H9 (cell line): ENCODE measurements around the gene WDR53. TPM values are rescaled to one million over a fixed set of nuclear protein-coding genes. Genes with fewer than 3 reads are reported as not detected.

Experiments used
- DNase-seq: peaks from one replicate; pipeline ENCODE4 v3.0.0-alpha.2; 2017
- H2AFZ ChIP-seq: one replicate; pipeline ENCODE4 v1.6.1; 2013; ENCODE audit warnings: mild to moderate bottlenecking, low read length, control low read depth, moderate library complexity
- H2AK5ac ChIP-seq: 2 replicates; pipeline ENCODE4 v1.6.1; 2013; ENCODE audit warnings: low read length, control low read depth, mixed read lengths; ENCODE audit not compliant: insufficient read length
- H2BK120ac ChIP-seq: one replicate; pipeline ENCODE4 v1.6.1; 2013; ENCODE audit warnings: low read depth, mild to moderate bottlenecking, low read length, control low read depth, inconsistent platforms; ENCODE audit not compliant: poor library complexity, severe bottlenecking
- H2BK12ac ChIP-seq: 2 replicates; pipeline ENCODE4 v1.6.1; 2013; ENCODE audit warnings: low read length, control low read depth, mixed read lengths, low read depth; ENCODE audit not compliant: insufficient read length
- H2BK15ac ChIP-seq: 2 replicates; pipeline ENCODE4 v1.6.1; 2013; ENCODE audit warnings: low read depth, low read length, control low read depth
- H2BK20ac ChIP-seq: one replicate; pipeline ENCODE4 v1.6.1; 2013; ENCODE audit warnings: low read depth, mild to moderate bottlenecking, low read length, control low read depth, inconsistent platforms; ENCODE audit not compliant: poor library complexity, severe bottlenecking
- H2BK5ac ChIP-seq: 2 replicates; pipeline ENCODE4 v1.6.1; 2013; ENCODE audit warnings: low read length, control low read depth, mixed read lengths; ENCODE audit not compliant: insufficient read length
- H3K14ac ChIP-seq: 2 replicates; pipeline ENCODE4 v1.6.1; 2013; ENCODE audit warnings: low read length, control low read depth; ENCODE audit not compliant: insufficient read depth
- H3K18ac ChIP-seq: 2 replicates; pipeline ENCODE4 v1.6.1; 2013; ENCODE audit warnings: low read depth, mild to moderate bottlenecking, mixed read lengths, low read length, control low read depth; ENCODE audit not compliant: insufficient read length
- H3K23ac ChIP-seq: 2 replicates; pipeline ENCODE4 v1.6.1; 2013; ENCODE audit warnings: low read length, control low read depth, mixed read lengths, low read depth; ENCODE audit not compliant: insufficient read length
- H3K23me2 ChIP-seq: 2 replicates; pipeline ENCODE4 v1.6.1; 2013; ENCODE audit warnings: low read depth, mild to moderate bottlenecking, mixed read lengths, low read length, control low read depth; ENCODE audit not compliant: insufficient read length, poor library complexity, severe bottlenecking
- H3K27ac ChIP-seq: 2 replicates; pipeline ENCODE4 v1.5.1; 2013; ENCODE audit warnings: low read length, control low read depth, mixed read lengths, low read depth; ENCODE audit not compliant: insufficient read length
- H3K27me3 ChIP-seq: 2 replicates; pipeline ENCODE4 v1.6.1; 2013; ENCODE audit warnings: low read length, control low read depth, inconsistent platforms; ENCODE audit not compliant: insufficient read depth
- H3K4ac ChIP-seq: 2 replicates; pipeline ENCODE4 v1.6.1; 2013; ENCODE audit warnings: low read depth, mild to moderate bottlenecking, control low read depth, inconsistent platforms, low read length, moderate library complexity
- H3K4me1 ChIP-seq: 2 replicates; pipeline ENCODE4 v1.6.1; 2013; ENCODE audit warnings: low read length, control low read depth, inconsistent platforms; ENCODE audit not compliant: insufficient read depth
- H3K4me2 ChIP-seq: 2 replicates; pipeline ENCODE4 v1.6.1; 2013; ENCODE audit warnings: low read length, control low read depth, mixed read lengths; ENCODE audit not compliant: insufficient read length, insufficient read depth
- H3K56ac ChIP-seq: 2 replicates; pipeline ENCODE4 v1.6.1; 2013; ENCODE audit warnings: low read depth, mild to moderate bottlenecking, mixed read lengths, low read length, control low read depth; ENCODE audit not compliant: insufficient read length
- H3K79me1 ChIP-seq: 2 replicates; pipeline ENCODE4 v1.6.1; 2013; ENCODE audit warnings: low read depth, mild to moderate bottlenecking, moderate library complexity, low read length, control low read depth, inconsistent platforms; ENCODE audit not compliant: insufficient read depth, poor library complexity, severe bottlenecking
- H3K79me2 ChIP-seq: 2 replicates; pipeline ENCODE4 v1.6.1; 2013; ENCODE audit warnings: low read length, control low read depth, inconsistent platforms; ENCODE audit not compliant: insufficient read depth
- H3K9ac ChIP-seq: 2 replicates; pipeline ENCODE4 v1.6.1; 2013; ENCODE audit warnings: low read length, control low read depth, mixed read lengths; ENCODE audit not compliant: insufficient read length; ENCODE audit errors: extremely low read depth
- H3K9me3 ChIP-seq: one replicate; pipeline ENCODE4 v1.6.1; 2013; ENCODE audit warnings: low read depth, low read length, inconsistent platforms; ENCODE audit not compliant: control insufficient read depth
- H3T11ph ChIP-seq: one replicate; pipeline ENCODE4 v1.6.1; 2013; ENCODE audit warnings: mild to moderate bottlenecking, low read length, control low read depth, inconsistent platforms
- H4K20me1 ChIP-seq: one replicate; pipeline ENCODE4 v1.6.1; 2013; ENCODE audit not compliant: control insufficient read depth, insufficient read length, insufficient read depth
- H4K5ac ChIP-seq: 2 replicates; pipeline ENCODE4 v1.6.1; 2013; ENCODE audit warnings: low read depth, mild to moderate bottlenecking, mixed read lengths, low read length, control low read depth; ENCODE audit not compliant: insufficient read length
- H4K8ac ChIP-seq: replicated peaks from 2 replicates; pipeline ENCODE4 v1.6.1; 2013; ENCODE audit warnings: low read length, control low read depth, mixed read lengths, low read depth; ENCODE audit not compliant: insufficient read length
- H4K91ac ChIP-seq: 2 replicates; pipeline ENCODE4 v1.6.1; 2013; ENCODE audit warnings: low read depth, mild to moderate bottlenecking, moderate library complexity, mixed read lengths, low read length, control low read depth; ENCODE audit not compliant: insufficient read length
- H3K27ac Mint-ChIP-seq, 3 experiments: 2 replicates in 2 of 3; 3 replicates in 1 of 3; pipeline ENCODE4 v1.8.0; 2020 to 2021; ENCODE audit warnings: mixed read lengths in 3 of 3, mild to moderate bottlenecking in 1 of 3, moderate library complexity in 1 of 3
- H3K27me3 Mint-ChIP-seq: 2 replicates; pipeline ENCODE4 v1.8.0; 2021; ENCODE audit warnings: low read depth, mild to moderate bottlenecking, moderate library complexity, mixed read lengths
- H3K36me3 Mint-ChIP-seq, 3 experiments: 2 replicates in 2 of 3; 3 replicates in 1 of 3; pipeline ENCODE4 v1.8.0; 2020 to 2021; ENCODE audit warnings: low read depth in 3 of 3, mixed read lengths in 3 of 3; ENCODE audit not compliant: insufficient read depth in 1 of 3
- H3K4me1 Mint-ChIP-seq, 2 experiments: 2 replicates each; pipeline ENCODE4 v1.8.0; 2020; ENCODE audit warnings: mixed read lengths in 2 of 2
- H3K4me3 Mint-ChIP-seq, 2 experiments: 2 replicates in 1 of 2; 3 replicates in 1 of 2; pipeline ENCODE4 v1.8.0; 2020 to 2021; ENCODE audit warnings: mild to moderate bottlenecking in 2 of 2, mixed read lengths in 2 of 2, moderate library complexity in 1 of 2
- H3K9me3 Mint-ChIP-seq, 2 experiments: 2 replicates in 1 of 2; 3 replicates in 1 of 2; pipeline ENCODE4 v1.8.0; 2020; ENCODE audit warnings: mild to moderate bottlenecking in 2 of 2, mixed read lengths in 2 of 2, moderate library complexity in 1 of 2
- CTCF ChIP-seq: fragments of 200-600 bp; sonication (generic); conservative IDR thresholded peaks from 3 replicates; pipeline ENCODE4 v1.8.0; 2021; ENCODE audit warnings: antibody characterized with exemption, mild to moderate bottlenecking
- WGBS: extraction: QIAGEN DNeasy Blood & Tissue Kit; methylation state at CpG from one replicate; pipeline ENCODE4 v1.1.7; 2013; ENCODE audit warnings: missing lambda C conversion rate, low lambda C conversion rate, mixed read lengths; ENCODE audit not compliant: insufficient read length; ENCODE audit errors: extremely low coverage; 5-methylcytosine and 5-hydroxymethylcytosine counted together
- total RNA-seq: library from RNA; stranded (reverse); gene quantifications from 2 replicates; pipeline ENCODE4 v1.2.1, GENCODE V29; 2021

The WDR53 gene
- total RNA-seq, 1 experiment from 2014 or later, result 21.2 TPM

- H3K4me1 Mint-ChIP-seq, result peaks cover 17 to 18% of the 10 kb centered on the region in 2 experiments
- TF ChIP-seq CTCF, result peak; percentile 92
- Histone ChIP-seq H3K27ac (no peak overlapping the region), H3K4me1 (no peaks in the 10 kb centered on the region), H3K56ac (no peak overlapping the region), H2BK20ac (no peak overlapping the region), H2BK12ac (no peak overlapping the region), H3K9ac (no peak overlapping the region), H3K23ac (no peak overlapping the region), H2BK120ac (no peak overlapping the region), H4K8ac (no peak overlapping the region), H3K79me2 (no peaks in the 10 kb centered on the region), H3K9me3 (no peaks in the 10 kb centered on the region), H2BK15ac (no peak overlapping the region), H4K5ac (no peak overlapping the region), H4K91ac (no peak overlapping the region), H2BK5ac (no peak overlapping the region), H2AK5ac (no peak overlapping the region), H3K27me3 (no peaks in the 10 kb centered on the region), H3K4ac (no peak overlapping the region), H3K79me1 (no peaks in the 10 kb centered on the region), H2AFZ (no peak overlapping the region), H3T11ph (no peak overlapping the region), H3K14ac (no peak overlapping the region), H3K18ac (no peak overlapping the region), H3K4me2 (no peak overlapping the region), H3K23me2 (no peaks in the 10 kb centered on the region), H4K20me1 (no peaks in the 10 kb centered on the region)
- WGBS, result no CpG with 5 or more reads among the region's 5 CpGs
- peak; percentile 92 for DNase-seq
- H3K4me3 Mint-ChIP-seq, result no peak overlapping the region
- no peaks in the 10 kb centered on the region for H3K27me3 Mint-ChIP-seq
- H3K27ac Mint-ChIP-seq, result 0 out of 7 replicates have a peak overlapping the region, but pooled peaks of 1 of the 3 experiments have one; percentile 48
- no peaks in the 10 kb centered on the region for H3K36me3 Mint-ChIP-seq
- H3K9me3 Mint-ChIP-seq, result no peaks in the 10 kb centered on the region
Measured at GRCh38 chr3:196609343-196609775, 41.0 kb upstream of the WDR53 start.
